CD4-positive, CD25-positive, alpha-beta regulatory T cell (primary cell): ENCODE measurements around the gene FERMT3. TPM values are rescaled to one million over a fixed set of nuclear protein-coding genes. Genes with fewer than 3 reads are reported as not detected.

ENCODE experiments used
- ATAC-seq, 2 donors: fragments of 150-1000 bp; cut with Tn5 transposase; one replicate each; pipeline ENCODE4 v1.10.0; 2021; ENCODE audit warnings: low read depth in 2 of 2, moderate number of reproducible peaks in 2 of 2, moderate library complexity in 1 of 2
- DNase-seq, 3 donors: peaks; one replicate each; pipeline versions ENCODE4 v3.0.0 to v3.0.0-alpha.2; 2012 to 2022; ENCODE audit warnings: mixed read lengths in 1 of 3
- H3K27ac ChIP-seq: one replicate; pipeline ENCODE4 v1.7.0; 2013; ENCODE audit warnings: mild to moderate bottlenecking, low read length; ENCODE audit not compliant: insufficient read depth, poor library complexity, severe bottlenecking
- H3K27me3 ChIP-seq: one replicate; pipeline ENCODE4 v1.7.0; 2013; ENCODE audit warnings: low read length; ENCODE audit not compliant: control insufficient read depth, insufficient read depth
- H3K36me3 ChIP-seq: one replicate; pipeline ENCODE4 v1.7.0; 2013; ENCODE audit warnings: mild to moderate bottlenecking, low read length, moderate library complexity; ENCODE audit not compliant: control insufficient read depth, insufficient read depth
- H3K4me1 ChIP-seq: 2 replicates; pipeline ENCODE4 v1.7.0; 2013; ENCODE audit warnings: mild to moderate bottlenecking, low read length; ENCODE audit not compliant: insufficient read depth, control insufficient read depth, poor library complexity, severe bottlenecking
- H3K4me3 ChIP-seq: one replicate; pipeline ENCODE4 v1.7.0; 2013; ENCODE audit warnings: low read depth, mild to moderate bottlenecking, low read length, moderate library complexity
- H3K9me3 ChIP-seq, 2 experiments: 1 replicate in 1 of 2; 2 replicates in 1 of 2; pipeline ENCODE4 v1.7.0; 2013; ENCODE audit warnings: low read length in 2 of 2, mild to moderate bottlenecking in 1 of 2, moderate library complexity in 1 of 2; ENCODE audit not compliant: control insufficient read depth in 2 of 2
- H3K27ac Mint-ChIP-seq, 3 donors: one replicate each; pipeline ENCODE4 v1.8.0; 2020 to 2022; ENCODE audit warnings: mild to moderate bottlenecking in 3 of 3, mixed read lengths in 3 of 3, moderate library complexity in 2 of 3
- H3K27me3 Mint-ChIP-seq: one replicate; pipeline ENCODE4 v1.8.0; 2022; ENCODE audit warnings: mild to moderate bottlenecking, mixed read lengths
- H3K36me3 Mint-ChIP-seq: one replicate; pipeline ENCODE4 v1.8.0; 2020; ENCODE audit warnings: mixed read lengths
- H3K4me1 Mint-ChIP-seq, 4 donors: one replicate each; pipeline ENCODE4 v1.8.0; 2020 to 2022; ENCODE audit warnings: mixed read lengths in 4 of 4, mild to moderate bottlenecking in 1 of 4
- H3K4me3 Mint-ChIP-seq, 4 donors: one replicate each; pipeline ENCODE4 v1.8.0; 2020 to 2022; ENCODE audit warnings: mild to moderate bottlenecking in 4 of 4, mixed read lengths in 4 of 4, moderate library complexity in 3 of 4
- H3K9me3 Mint-ChIP-seq, 7 donors: one replicate each; pipeline ENCODE4 v1.8.0; 2020 to 2022; ENCODE audit warnings: mixed read lengths in 7 of 7, mild to moderate bottlenecking in 3 of 7, moderate library complexity in 2 of 7
- polyA plus RNA-seq, 4 donors: library from polyadenylated mRNA; unstranded; fragments of 300-500 nt; fragmentation: Illumina TruSeq; gene quantifications; one replicate each; pipeline ENCODE4 v1.2.3, GENCODE V29; 2021
- total RNA-seq: library from RNA; stranded (reverse); gene quantifications from one replicate; pipeline ENCODE4 v1.2.3, GENCODE V29; 2022

Gene FERMT3
- total and polyA plus RNA-seq, 5 donors from 2014 or later = 151 to 183 (median 167) TPM

GRCh38 chr11:64240435-64241240 lies 34.1 kb downstream of the FERMT3 start, which contains the start of gene FKBP2:
Gene FKBP2, plus strand, starts transcription at chr11:64241095. Its CDS starts 1,293 bp downstream, at chr11:64242388.
- Mint-ChIP-seq H3K4me1 (peaks cover 0 to 49% (median 19%) of the 10 kb centered on the region in 4 donors), H3K9me3 (no peaks in the 10 kb centered on the region), H3K27me3 (no peaks in the 10 kb centered on the region), H3K36me3 (no peaks in the 10 kb centered on the region), H3K27ac (peak within 1 kb of the TSS; percentile 93 to 99 (median 98)), H3K4me3 (peak within 1 kb of the TSS; percentile 87 to 98 (median 94))
- DNase-seq (peak; percentile 97 to 99 (median 98)), ATAC-seq (peak; percentile 64 to 66)
- H3K36me3 ChIP-seq = peaks cover 4% of the 10 kb centered on the region
- peaks cover 42% of the 10 kb centered on the region for H3K4me1 ChIP-seq
- no peaks in the 10 kb centered on the region for H3K27me3 ChIP-seq
- H3K4me3 ChIP-seq = peak within 1 kb of the TSS; percentile 59
- H3K27ac ChIP-seq = peak within 1 kb of the TSS; percentile 100
- no peaks in the 10 kb centered on the region for H3K9me3 ChIP-seq

- no peaks in the 10 kb centered on the region for H3K36me3 Mint-ChIP-seq
- Histone ChIP-seq H3K4me1 (peaks cover 45% of the 10 kb centered on the region), H3K4me3 (no peak overlapping the region), H3K9me3 (no peaks in the 10 kb centered on the region), H3K27me3 (no peaks in the 10 kb centered on the region), H3K27ac (peak overlapping the region; percentile 100), H3K36me3 (peaks cover 4% of the 10 kb centered on the region)
- peak overlapping the region; percentile 93 to 99 (median 98) for H3K27ac Mint-ChIP-seq
- peak overlapping the region; percentile 87 to 98 (median 94) for H3K4me3 Mint-ChIP-seq
- no peaks in the 10 kb centered on the region for H3K9me3 Mint-ChIP-seq
- H3K4me1 Mint-ChIP-seq = peaks cover 0 to 53% (median 20%) of the 10 kb centered on the region in 4 donors
- DNase-seq = peak in 2 of 3 donors; percentile 99 to 100
- ATAC-seq = peak; percentile 78 to 84
- H3K27me3 Mint-ChIP-seq = no peaks in the 10 kb centered on the region
Measured at GRCh38 chr11:64241241-64241490, 34.6 kb downstream of the FERMT3 start.

DNA sequence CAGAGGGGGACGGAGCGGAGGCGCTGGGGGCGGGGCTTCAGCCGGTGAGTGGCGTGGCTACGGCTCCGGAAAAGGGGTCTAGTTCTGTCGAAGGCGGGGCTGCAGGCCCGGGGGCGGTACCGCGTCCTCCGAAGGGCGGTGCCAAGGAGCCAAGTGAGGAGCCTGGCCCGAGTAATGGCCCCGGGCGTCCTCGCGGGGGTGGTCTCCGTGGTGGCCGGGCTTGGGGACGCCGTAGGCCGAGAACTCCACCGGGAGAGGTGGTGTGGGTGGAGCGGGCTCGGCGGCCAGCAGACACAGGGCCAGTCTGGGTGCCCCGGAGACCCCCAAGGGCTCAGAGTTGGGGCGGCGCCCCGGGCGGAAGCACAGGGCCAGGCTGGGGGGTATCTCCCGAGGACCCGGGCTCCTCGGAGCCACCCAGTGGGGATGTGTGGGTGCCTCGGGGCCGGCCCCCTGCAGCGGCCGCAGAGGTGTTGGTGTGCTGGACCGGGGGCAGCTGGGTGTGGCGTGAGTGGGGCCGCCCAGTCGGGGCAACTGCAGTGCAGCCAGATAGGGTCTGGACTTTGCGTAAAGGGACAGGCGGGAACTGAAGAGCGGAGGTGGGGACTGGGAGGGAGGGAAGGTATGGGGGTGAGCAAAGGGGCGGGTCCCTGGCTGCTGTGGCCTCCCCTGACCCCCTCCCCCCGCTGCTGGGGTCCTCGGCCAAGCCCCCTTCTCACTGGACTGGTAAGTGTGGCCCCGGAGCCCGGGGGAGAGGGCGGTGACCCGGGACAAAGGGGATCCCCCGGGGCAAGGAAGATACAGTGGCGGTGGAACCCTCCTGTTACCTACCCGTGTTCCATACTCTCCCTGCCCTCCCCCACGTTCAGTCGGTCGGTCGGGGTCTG lies 35.2 kb downstream of the FERMT3 start:
- Mint-ChIP-seq H3K4me3 (peak overlapping the region; percentile 87 to 98 (median 94)), H3K27me3 (no peaks in the 10 kb centered on the region), H3K36me3 (no peaks in the 10 kb centered on the region), H3K27ac (peak overlapping the region; percentile 93 to 99 (median 98)), H3K9me3 (no peaks in the 10 kb centered on the region), H3K4me1 (peaks cover 0 to 53% (median 20%) of the 10 kb centered on the region in 4 donors)
- Histone ChIP-seq H3K27me3 (no peaks in the 10 kb centered on the region), H3K27ac (peak overlapping the region; percentile 100), H3K4me1 (peaks cover 45% of the 10 kb centered on the region), H3K36me3 (peaks cover 4% of the 10 kb centered on the region), H3K9me3 (no peaks in the 10 kb centered on the region), H3K4me3 (peak overlapping the region; percentile 7)
- ATAC-seq (peak in 1 of 2 donors; percentile 0), DNase-seq (peak in 1 of 3 donors; percentile 99)

GRCh38 chr11:64243236-64243854 lies 36.8 kb downstream of the FERMT3 start:
- no peak for DNase-seq

DNA sequence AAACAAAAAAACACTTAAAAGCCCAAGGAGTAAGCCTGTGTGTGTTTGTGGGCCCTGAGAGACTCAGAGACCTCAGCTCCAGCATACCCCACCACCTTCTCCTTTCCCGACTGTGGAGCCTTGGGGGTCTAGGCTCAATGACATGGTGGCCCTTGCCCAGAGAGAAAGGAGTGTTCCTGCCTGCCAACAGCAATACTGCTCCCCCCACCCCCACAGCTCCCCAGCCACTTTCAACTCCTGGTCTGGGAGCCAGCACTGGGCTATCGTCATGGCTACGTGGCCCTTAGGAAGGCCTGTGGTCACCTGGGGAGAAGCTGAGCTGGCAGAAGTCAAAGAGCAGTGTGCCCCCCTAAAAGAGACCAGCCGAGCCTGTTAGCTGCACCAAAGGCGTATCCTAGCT lies 37.6 kb downstream of the FERMT3 start:
- Mint-ChIP-seq H3K4me3 (peak overlapping the region; percentile 19 to 91 (median 62)), H3K9me3 (peaks cover 0 to 2% (median 0%) of the 10 kb centered on the region in 7 donors), H3K27ac (peak overlapping the region in 1 of 3 donors; percentile 5), H3K36me3 (no peaks in the 10 kb centered on the region), H3K4me1 (peaks cover 0 to 57% (median 25%) of the 10 kb centered on the region in 4 donors), H3K27me3 (no peaks in the 10 kb centered on the region)
- H3K4me1 ChIP-seq = peaks cover 57% of the 10 kb centered on the region
- peaks cover 4% of the 10 kb centered on the region for H3K36me3 ChIP-seq
- DNase-seq (no peak), ATAC-seq (no peak)
- H3K27ac ChIP-seq = no peak overlapping the region
- H3K27me3 ChIP-seq = no peaks in the 10 kb centered on the region
- no peak overlapping the region for H3K4me3 ChIP-seq
- no peaks in the 10 kb centered on the region for H3K9me3 ChIP-seq

More at GRCh38 chr11:64243236-64243854, 36.8 kb downstream of the FERMT3 start:
- Histone ChIP-seq H3K9me3 (no peaks in the 10 kb centered on the region), H3K4me3 (no peak overlapping the region), H3K36me3 (peaks cover 4% of the 10 kb centered on the region), H3K4me1 (peaks cover 57% of the 10 kb centered on the region), H3K27ac (no peak overlapping the region), H3K27me3 (no peaks in the 10 kb centered on the region)
- peaks cover 0 to 2% (median 0%) of the 10 kb centered on the region in 7 donors for H3K9me3 Mint-ChIP-seq
- no peak for ATAC-seq
- peaks cover 0 to 57% (median 25%) of the 10 kb centered on the region in 4 donors for H3K4me1 Mint-ChIP-seq
- H3K27me3 Mint-ChIP-seq = no peaks in the 10 kb centered on the region
- no peaks in the 10 kb centered on the region for H3K36me3 Mint-ChIP-seq
- peak overlapping the region; percentile 68 to 79 (median 74) for H3K4me3 Mint-ChIP-seq
- peak overlapping the region in 2 of 3 donors; percentile 15 to 44 for H3K27ac Mint-ChIP-seq

GRCh38 chr11:64244966-64245365 lies 38.4 kb downstream of the FERMT3 start:
- H3K4me1 Mint-ChIP-seq = peaks cover 0 to 53% (median 26%) of the 10 kb centered on the region in 4 donors
- Histone ChIP-seq H3K4me3 (no peak overlapping the region), H3K4me1 (peaks cover 55% of the 10 kb centered on the region), H3K27me3 (no peaks in the 10 kb centered on the region), H3K36me3 (peaks cover 4% of the 10 kb centered on the region), H3K9me3 (no peaks in the 10 kb centered on the region), H3K27ac (peak overlapping the region; percentile 55)
- DNase-seq = no peak
- no peaks in the 10 kb centered on the region for H3K36me3 Mint-ChIP-seq
- H3K4me3 Mint-ChIP-seq = peak overlapping the region; percentile 83 to 91 (median 86)
- no peaks in the 10 kb centered on the region for H3K27me3 Mint-ChIP-seq
- no peak for ATAC-seq
- peak overlapping the region in 2 of 3 donors; percentile 5 to 85 for H3K27ac Mint-ChIP-seq
- H3K9me3 Mint-ChIP-seq = peaks cover 0 to 2% (median 0%) of the 10 kb centered on the region in 7 donors

DNA sequence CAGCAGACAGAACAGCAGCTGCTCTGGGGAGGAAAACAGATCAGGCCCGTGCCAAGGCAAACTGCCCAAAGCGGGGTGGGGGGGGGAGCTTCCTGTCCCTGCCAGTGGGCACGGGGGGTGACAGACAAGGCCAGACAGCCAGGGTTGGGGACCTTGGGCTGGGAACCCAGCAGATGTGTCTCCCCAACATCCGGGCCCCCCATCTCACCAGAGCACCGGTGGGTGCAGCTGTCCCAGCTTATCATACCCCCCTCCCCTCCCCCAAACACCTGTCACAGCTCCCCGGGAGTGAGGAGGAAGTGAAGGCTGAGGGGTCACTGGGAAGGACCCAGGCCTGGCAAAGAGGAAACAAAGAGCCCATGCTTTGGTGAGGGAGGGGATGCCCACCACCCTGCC lies 38.9 kb downstream of the FERMT3 start:
- peak overlapping the region in 2 of 3 donors; percentile 5 to 85 for H3K27ac Mint-ChIP-seq
- H3K4me1 ChIP-seq = peaks cover 54% of the 10 kb centered on the region
- H3K36me3 Mint-ChIP-seq = no peaks in the 10 kb centered on the region
- no peak for ATAC-seq
- no peaks in the 10 kb centered on the region for H3K27me3 ChIP-seq
- H3K36me3 ChIP-seq = peaks cover 4% of the 10 kb centered on the region
- DNase-seq = peak in 1 of 3 donors; percentile 52
- peaks cover 0 to 2% (median 0%) of the 10 kb centered on the region in 7 donors for H3K9me3 Mint-ChIP-seq
- H3K27ac ChIP-seq = peak overlapping the region; percentile 55
- H3K4me3 Mint-ChIP-seq = peak overlapping the region; percentile 83 to 91 (median 86)
- no peaks in the 10 kb centered on the region for H3K27me3 Mint-ChIP-seq
- H3K4me3 ChIP-seq = peak overlapping the region; percentile 37
- peaks cover 0 to 51% (median 24%) of the 10 kb centered on the region in 4 donors for H3K4me1 Mint-ChIP-seq
- no peaks in the 10 kb centered on the region for H3K9me3 ChIP-seq
